NOMO-1 treated with DMSO at 0.1 percent for 48 hours (cell line): ENCODE measurements around the gene TAB3.
A peak's percentile ranks its signal among the peaks of the same experiment; 100 is the strongest.
"Not testable (repeated sequence)": the region's sequence is repeated elsewhere in the genome, so short reads cannot be mapped to it uniquely, and the experiment has no call there.

Source experiments
- DNase-seq: peaks from one replicate; lab custom pipeline; 2025; ENCODE audit not compliant: unreplicated experiment; lab: John Stamatoyannopoulos, UW

The TAB3 gene

GRCh38 chrX:30822068-30822681 is 66.9 kb downstream of the TAB3 start:
- DNase-seq = peak; percentile 25

GRCh38 chrX:30821116-30821515 is 67.9 kb downstream of the TAB3 start:
- no peak for DNase-seq

GRCh38 chrX:30819080-30819479 is 70.0 kb downstream of the TAB3 start:
- DNase-seq = no peak

DNA sequence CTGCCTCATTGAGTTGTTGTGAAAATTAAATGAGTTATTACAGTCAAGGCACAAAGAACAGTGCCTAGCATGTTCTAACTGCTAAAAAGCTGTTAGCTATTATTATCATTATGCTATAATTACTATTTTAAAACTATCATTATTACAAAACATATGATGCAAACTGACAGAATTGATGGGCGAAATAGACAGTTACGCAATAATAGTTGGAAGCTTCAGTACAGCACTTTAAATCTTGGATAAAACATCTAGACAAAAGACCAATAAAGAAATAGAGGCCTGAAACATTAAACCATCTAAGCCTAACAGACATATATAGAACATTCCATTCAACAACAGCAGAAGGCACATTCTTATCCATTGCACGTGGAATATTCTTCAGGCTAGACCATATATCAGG is 73.0 kb downstream of the TAB3 start:
- DNase-seq = peak; percentile 55

DNA sequence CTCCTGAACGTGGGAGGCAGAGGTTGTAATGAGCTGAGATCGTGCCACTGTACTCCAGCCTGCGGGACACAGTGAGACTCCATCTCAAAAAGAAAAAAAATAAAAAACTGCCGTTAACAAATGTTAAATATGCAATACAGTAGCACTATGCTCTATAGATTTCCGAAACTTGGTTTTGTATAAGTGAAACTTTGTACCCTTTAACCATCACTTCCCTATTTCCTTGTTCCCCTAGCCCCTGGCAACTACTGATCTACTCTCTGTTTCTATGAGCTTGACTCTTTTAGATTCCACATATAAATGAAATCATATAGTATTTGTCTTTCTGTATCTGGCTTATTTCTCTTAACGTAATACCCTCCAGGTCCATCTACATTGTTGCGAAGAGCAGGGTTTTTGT is 74.1 kb downstream of the TAB3 start:
- peak; percentile 80 for DNase-seq

DNA sequence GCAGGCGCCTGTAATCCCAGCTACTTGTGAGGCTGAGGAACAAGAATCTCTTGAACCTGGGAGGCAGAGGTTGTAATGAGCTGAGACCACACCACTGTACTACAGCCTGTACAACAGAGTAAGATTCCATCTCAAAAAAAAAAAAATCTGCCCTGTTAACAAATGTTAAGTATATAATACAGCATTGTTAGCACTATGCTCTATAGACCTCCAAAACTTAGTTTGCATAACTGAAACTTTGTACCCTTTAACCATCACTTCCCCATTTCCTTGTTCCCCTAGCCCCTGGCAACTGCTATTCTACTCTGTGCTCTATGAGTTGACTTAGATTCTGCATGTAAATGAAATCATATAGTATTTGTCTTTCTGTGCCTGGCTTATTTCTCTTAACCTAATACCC is 76.7 kb downstream of the TAB3 start:
- peak; percentile 84 for DNase-seq

GRCh38 chrX:30806187-30806728 is 82.8 kb downstream of the TAB3 start:
- DNase-seq = no peak

- DNase-seq = no peak
Observed at GRCh38 chrX:30804462-30804861, 84.6 kb downstream of the TAB3 start.

- DNase-seq = no peak
Observed at GRCh38 chrX:30800901-30801300, 88.2 kb downstream of the TAB3 start.

DNA sequence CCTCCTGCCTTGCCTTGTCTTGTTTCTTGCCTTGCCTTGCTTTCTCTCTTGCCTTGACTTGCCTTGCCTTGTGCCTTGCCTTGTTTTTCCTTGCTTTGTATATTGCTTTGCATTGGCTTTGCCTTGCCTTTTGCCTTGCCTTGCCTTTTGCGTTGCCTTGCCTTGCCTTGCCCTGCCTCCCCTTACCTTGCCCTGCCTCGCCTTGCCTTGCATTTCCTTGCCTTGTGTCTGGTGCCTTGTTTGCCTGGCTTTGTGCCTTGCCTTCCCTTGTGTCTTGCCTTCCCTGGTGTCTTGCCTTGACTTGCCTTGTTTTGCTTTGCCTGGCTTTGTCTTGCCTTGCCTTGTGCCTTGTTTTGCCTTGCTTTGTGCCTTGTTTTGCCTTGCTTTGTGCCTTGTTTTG is 89.7 kb downstream of the TAB3 start:
- DNase-seq = no peak

DNA sequence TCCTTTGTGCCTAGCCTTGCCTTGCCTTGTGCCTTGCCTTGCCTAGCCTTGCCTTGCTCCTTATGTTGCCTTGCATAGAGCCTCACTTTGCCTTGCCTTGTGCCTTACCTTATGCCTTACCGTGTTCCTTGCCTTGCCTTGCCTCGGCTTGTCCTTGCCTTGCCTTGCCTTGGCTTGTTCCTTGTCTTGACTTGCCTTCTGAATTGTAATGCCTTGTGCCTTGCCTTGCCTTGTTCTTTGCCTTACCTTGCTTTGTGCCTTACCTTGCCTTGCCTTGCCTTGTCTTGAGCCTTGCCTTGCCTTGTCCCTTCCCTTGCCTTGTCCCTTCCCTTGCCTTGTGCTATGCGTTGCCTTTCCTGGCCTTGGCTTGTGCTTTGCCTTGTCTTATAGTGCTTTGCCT is 90.2 kb downstream of the TAB3 start:
- DNase-seq = no peak

- DNase-seq = not testable (repeated sequence)
Observed at GRCh38 chrX:30797301-30797700, 91.8 kb downstream of the TAB3 start.

- no peak for DNase-seq
Observed at GRCh38 chrX:30795981-30796958, 92.8 kb downstream of the TAB3 start.

DNA sequence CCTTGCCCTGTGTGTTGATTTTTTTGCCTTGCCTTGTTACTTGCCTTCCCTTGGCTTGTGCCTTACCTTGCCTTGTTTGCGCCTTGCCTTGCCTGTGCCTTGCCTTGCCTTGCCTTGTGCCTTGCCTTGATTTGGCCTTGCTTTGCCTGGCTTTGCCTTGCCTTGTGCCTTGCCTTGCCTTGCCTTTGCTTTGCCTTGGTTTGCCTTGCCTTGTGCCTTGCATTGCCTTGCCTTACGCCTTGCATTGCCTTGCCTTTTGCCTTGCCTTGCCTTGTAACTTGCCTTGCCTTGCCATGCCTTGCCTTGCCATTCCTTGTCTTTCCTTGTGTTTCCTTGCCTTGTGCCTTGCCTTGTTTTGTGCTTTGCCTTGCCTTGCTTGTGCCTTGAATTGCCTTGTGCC is 94.6 kb downstream of the TAB3 start:
- no peak for DNase-seq

GRCh38 chrX:30793767-30794103 is 95.3 kb downstream of the TAB3 start:
- no peak for DNase-seq

DNA sequence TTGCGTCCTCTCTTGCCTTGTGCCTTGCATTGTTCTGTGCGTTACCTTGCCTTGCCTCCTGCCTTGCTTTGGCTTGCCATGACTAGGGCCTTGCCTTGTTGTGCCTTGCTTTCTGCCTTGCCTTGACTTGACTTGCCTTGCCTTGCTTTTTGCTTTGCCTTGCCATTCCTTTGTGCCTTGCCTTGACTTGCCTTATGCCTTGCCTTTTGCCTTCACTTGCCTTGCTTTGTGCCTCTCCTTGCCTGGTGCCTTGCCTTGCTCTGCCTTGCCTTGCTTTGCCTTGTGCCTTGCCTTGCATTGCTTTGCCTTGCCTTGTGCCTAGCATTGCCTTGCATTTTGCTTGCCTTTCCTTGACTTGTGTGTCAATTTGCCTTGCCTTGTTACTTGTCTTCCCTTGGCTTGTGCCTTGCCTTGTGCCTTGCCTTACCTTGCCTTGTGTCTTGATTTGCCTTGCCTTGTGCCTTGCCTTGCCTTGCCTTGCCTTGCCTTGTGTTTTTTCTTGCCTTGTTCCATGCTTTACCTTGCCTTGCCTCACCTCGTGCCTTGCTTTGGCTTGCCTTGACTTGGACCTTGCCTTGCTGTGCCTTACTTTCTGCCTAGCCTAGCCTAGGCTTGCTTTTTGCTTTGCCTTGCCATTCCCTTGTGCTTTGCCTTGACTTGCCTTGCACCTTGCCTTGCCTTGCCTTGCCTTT is 95.8 kb downstream of the TAB3 start:
- no peak for DNase-seq

DNA sequence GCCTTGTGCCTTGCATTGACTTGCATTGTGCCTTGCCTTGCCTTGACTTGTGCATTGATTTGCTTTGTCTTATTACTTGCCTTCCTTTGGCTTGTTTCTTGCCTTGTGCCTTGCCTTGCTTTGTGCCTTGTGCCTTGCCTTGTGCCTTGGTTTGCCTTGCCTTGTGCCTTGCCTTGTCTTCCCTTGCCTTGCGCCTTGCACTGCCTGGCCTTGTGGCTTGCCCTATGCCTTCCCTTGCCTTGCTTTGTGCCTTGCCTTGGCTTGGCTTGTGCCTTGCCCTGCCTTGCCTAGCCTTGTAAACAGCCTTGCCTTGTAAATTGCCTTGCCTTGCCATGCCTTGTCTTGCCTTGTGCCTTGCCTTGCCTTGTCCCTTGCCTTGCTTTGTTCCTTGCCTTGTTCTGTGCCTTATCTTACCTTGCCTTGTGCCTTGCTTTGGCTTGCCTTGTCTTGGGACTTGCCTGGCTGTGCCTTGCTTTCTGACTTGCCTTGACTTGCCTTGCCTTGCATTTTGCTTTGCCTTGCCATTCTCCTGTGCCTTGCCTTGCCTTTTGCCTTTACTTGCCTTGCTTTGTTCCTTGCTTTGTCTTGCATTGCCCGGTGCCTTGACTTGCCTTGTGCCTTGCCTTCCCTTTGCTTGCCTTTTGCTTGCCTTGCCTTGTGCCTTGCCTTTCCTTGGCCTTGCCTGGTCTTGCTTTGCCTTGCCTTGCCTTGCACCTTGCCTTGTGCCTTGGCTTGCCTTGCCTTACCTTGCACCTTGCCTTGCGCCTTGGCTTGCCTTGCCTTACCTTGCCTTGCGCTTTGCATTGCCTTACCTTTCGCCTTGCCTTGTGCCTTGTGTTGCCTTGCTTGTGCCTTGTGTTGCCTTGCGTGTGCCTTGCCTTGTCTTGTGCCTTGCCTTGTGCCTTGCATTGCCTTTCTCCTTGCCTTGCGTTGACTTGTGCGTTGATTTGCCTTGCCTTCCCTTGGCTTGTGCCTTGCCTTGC is 97.5 kb downstream of the TAB3 start:
- no peak for DNase-seq

- no peak for DNase-seq
Observed at GRCh38 chrX:30787012-30787411, 102.0 kb downstream of the TAB3 start.

- DNase-seq = no peak
Observed at GRCh38 chrX:30786374-30786773, 102.7 kb downstream of the TAB3 start.

DNA sequence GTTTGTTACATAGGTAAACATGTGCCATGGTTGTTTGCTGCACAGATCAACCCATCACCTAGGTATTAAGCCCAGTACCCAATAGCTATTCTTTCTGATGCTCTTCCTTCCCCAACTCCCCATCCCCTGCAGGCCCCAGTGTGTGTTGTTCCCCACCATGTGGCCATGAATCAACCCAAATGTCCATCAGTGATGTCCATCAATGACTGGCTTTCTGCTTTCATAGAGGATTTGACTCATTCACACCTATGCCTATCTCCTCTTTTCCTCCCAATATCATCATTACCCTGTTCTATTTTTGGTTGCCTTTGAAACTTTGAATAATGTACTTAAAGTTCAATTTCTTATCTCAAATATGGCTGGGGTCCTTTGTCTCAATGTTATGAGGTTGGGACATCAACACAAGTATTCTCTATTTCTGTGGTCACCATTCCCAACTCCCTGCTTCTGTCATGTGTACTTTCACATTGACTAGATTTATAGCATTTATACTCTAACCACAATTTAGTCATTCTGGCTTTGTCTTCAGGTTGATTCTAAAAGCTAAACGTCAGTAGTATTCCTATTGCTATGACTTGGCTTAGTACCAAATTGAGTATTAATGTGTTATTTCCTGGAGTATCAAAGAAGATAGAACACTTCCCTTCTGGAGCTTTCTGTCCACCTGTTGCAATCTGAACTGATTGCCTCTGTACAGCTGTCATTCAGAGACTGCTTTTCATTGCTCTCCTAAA is 107.2 kb downstream of the TAB3 start:
- DNase-seq = no peak
